HG03045 (cell line): ENCODE results near the gene THBS2.

ENCODE experiments used
- ATAC-seq: cut with Tn5 transposase; IDR thresholded peaks from one replicate; pipeline ENCODE4 v1.9.1; 2021; ENCODE audit warnings: mild to moderate bottlenecking, moderate library complexity; ENCODE audit not compliant: unreplicated experiment

Gene THBS2

GRCh38 chr6:169251371-169251802, 2.3 kb downstream of the THBS2 start:
- ATAC-seq = no peak

GRCh38 chr6:169250660-169251059, 3.0 kb downstream of the THBS2 start:
- no peak for ATAC-seq

- ATAC-seq = no peak
These were observed 4.6 kb downstream of the THBS2 start for GRCh38 chr6:169249057-169249456.

GRCh38 chr6:169248521-169248971, 5.1 kb downstream of the THBS2 start:
- no peak for ATAC-seq

GRCh38 chr6:169247991-169248390, 5.7 kb downstream of the THBS2 start:
- ATAC-seq = no peak

GRCh38 chr6:169247419-169247818, 6.2 kb downstream of the THBS2 start:
- ATAC-seq = no peak

GRCh38 chr6:169246445-169246844, 7.2 kb downstream of the THBS2 start:
- ATAC-seq = no peak

GRCh38 chr6:169244684-169245383, 8.8 kb downstream of the THBS2 start:
- ATAC-seq = no peak

- ATAC-seq = no peak
These were observed 10.0 kb downstream of the THBS2 start for GRCh38 chr6:169243661-169244060.

GRCh38 chr6:169243186-169243585, 10.5 kb downstream of the THBS2 start:
- no peak for ATAC-seq

GRCh38 chr6:169241688-169242350, 11.8 kb downstream of the THBS2 start:
- ATAC-seq = no peak

- ATAC-seq = no peak
These were observed 12.9 kb downstream of the THBS2 start for GRCh38 chr6:169240591-169241390.

- no peak for ATAC-seq
These were observed 13.5 kb downstream of the THBS2 start for GRCh38 chr6:169240125-169240524.

- ATAC-seq = no peak
These were observed 14.5 kb downstream of the THBS2 start for GRCh38 chr6:169239181-169239580.

GRCh38 chr6:169238766-169239165, 14.9 kb downstream of the THBS2 start:
- ATAC-seq = no peak

GRCh38 chr6:169237496-169238134, 16.0 kb downstream of the THBS2 start:
- no peak for ATAC-seq

GRCh38 chr6:169236988-169237387, 16.7 kb downstream of the THBS2 start:
- no peak for ATAC-seq

GRCh38 chr6:169236545-169236944, 17.1 kb downstream of the THBS2 start:
- no peak for ATAC-seq

GRCh38 chr6:169235286-169235685, 18.4 kb downstream of the THBS2 start:
- no peak for ATAC-seq

GRCh38 chr6:169234634-169235033, 19.0 kb downstream of the THBS2 start:
- ATAC-seq = no peak

GRCh38 chr6:169233832-169234231, 19.8 kb downstream of the THBS2 start:
- no peak for ATAC-seq
